WERI-Rb-1 (cell line): Measurements from ENCODE around the gene CRACDL.

ENCODE experiments used
- DNase-seq: peaks from one replicate; pipeline ENCODE4 v3.0.0-alpha.2; 2020
- H3K27ac ChIP-seq: fragments of 250-450 bp; sonication (Bioruptor Pico); 2 replicates; pipeline ENCODE4 v1.5.1; 2020; ENCODE audit warnings: mild to moderate bottlenecking, moderate library complexity
- H3K27me3 ChIP-seq: fragments of 250-450 bp; sonication (Bioruptor Pico); 2 replicates; pipeline ENCODE4 v1.5.1; 2021; ENCODE audit warnings: mild to moderate bottlenecking, low read depth, moderate library complexity; ENCODE audit not compliant: insufficient read depth, severe bottlenecking
- H3K36me3 ChIP-seq: fragments of 250-450 bp; sonication (Bioruptor Pico); 2 replicates; pipeline ENCODE4 v1.5.1; 2020; ENCODE audit warnings: mild to moderate bottlenecking, moderate library complexity
- H3K4me3 ChIP-seq: 2 replicates; pipeline ENCODE4 v1.5.1; 2011; ENCODE audit warnings: low read depth, mild to moderate bottlenecking, control low read depth, low read length
- H3K9me3 ChIP-seq: fragments of 250-450 bp; sonication (Bioruptor Pico); 2 replicates; pipeline ENCODE4 v1.5.1; 2021; ENCODE audit warnings: mild to moderate bottlenecking, moderate library complexity; ENCODE audit not compliant: severe bottlenecking
- TF ChIP-seq, protein P1 (sequence below): IDR thresholded peaks from 2 replicates; pipeline ENCODE4 v1.5.1; 2011; ENCODE audit warnings: low read depth, mild to moderate bottlenecking, control low read depth, inconsistent platforms, low read length

CRACDL gene

DNA sequence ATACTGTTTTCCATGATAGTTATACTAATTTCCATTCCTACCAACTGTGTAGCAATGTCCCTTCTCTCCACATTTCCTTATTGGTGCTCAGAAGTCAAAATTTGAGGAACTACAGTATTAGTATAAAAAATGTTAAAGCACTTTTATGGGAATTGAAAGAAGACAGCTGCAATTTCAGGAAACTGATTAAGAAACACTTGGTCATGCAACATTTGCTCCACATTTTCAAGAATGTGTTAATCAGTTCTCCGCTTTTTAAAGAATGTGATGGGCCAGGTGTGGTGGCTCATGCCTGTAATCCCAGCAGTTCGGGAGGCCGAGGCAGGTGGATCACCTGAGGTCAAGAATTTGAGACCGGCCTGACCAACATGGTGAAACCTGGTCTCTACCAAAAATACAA lies 171.5 kb downstream of the CRACDL start:
- Histone ChIP-seq H3K36me3 (no peaks in the 10 kb centered on the region), H3K9me3 (no peaks in the 10 kb centered on the region), H3K4me3 (no peak overlapping the region), H3K27ac (no peak overlapping the region), H3K27me3 (no peaks in the 10 kb centered on the region)
- DNase-seq, result no peak
- TF ChIP-seq, protein P1, sequence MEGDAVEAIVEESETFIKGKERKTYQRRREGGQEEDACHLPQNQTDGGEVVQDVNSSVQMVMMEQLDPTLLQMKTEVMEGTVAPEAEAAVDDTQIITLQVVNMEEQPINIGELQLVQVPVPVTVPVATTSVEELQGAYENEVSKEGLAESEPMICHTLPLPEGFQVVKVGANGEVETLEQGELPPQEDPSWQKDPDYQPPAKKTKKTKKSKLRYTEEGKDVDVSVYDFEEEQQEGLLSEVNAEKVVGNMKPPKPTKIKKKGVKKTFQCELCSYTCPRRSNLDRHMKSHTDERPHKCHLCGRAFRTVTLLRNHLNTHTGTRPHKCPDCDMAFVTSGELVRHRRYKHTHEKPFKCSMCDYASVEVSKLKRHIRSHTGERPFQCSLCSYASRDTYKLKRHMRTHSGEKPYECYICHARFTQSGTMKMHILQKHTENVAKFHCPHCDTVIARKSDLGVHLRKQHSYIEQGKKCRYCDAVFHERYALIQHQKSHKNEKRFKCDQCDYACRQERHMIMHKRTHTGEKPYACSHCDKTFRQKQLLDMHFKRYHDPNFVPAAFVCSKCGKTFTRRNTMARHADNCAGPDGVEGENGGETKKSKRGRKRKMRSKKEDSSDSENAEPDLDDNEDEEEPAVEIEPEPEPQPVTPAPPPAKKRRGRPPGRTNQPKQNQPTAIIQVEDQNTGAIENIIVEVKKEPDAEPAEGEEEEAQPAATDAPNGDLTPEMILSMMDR, result no peak

DNA sequence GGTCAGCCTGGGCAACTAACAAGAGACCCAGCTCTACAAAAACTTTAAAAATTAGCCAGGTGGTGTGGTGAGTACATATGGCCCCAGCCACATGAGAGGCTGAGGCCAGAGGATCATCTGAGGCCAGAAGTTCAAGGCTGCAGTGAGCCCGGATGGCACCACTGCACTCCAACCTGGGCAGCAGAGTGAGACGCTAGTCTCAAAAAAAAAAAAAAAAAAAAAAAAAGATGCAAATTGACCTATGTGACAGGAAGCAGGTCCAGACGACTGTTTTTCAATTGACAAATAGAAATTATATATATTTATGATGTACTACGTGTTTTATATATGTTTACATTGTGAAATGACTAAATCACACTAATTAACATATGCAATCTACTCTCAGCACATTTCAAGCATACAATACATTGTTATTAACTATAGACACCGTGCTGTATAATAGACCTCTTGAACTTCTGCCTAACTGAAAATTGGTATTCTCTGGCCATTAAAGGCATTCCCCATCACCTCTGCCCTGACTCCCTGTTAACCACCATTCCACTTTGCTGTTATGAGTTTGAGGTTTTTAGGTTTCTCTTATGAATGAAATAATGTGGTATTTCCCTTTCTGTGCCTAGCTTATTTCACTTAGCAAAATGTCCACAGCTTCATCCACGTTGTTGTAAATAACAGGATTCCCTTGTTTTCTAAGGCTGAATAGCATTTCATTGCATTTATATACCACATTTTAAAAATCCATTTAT lies 172.6 kb downstream of the CRACDL start:
- no peaks in the 10 kb centered on the region for H3K36me3 ChIP-seq
- no peak overlapping the region for H3K27ac ChIP-seq
- no peak overlapping the region for H3K4me3 ChIP-seq
- TF ChIP-seq, protein P1, result no peak
- no peaks in the 10 kb centered on the region for H3K9me3 ChIP-seq
- no peak for DNase-seq
- no peaks in the 10 kb centered on the region for H3K27me3 ChIP-seq

DNA sequence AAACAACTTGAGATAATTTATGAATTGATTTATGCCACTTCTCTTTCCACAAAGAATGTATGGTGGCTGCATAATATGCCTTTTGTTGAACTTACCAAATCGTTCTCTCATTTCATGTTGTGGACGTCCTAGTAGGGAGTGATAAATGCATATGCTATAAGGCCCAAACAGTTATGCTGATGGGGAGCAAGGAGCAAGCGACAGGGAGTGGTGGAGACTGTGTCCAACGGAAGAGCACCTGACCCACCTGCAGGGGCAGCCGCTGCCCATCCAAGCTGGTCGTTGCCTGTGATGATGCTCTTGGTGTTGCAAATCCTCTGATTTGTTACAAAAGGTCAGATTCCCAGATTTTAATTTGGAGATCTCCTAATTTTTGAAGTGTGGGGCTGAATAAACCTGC lies 174.1 kb downstream of the CRACDL start:
- DNase-seq, result no peak
- TF ChIP-seq, protein P1, result no peak
- H3K36me3 ChIP-seq, result no peaks in the 10 kb centered on the region
- H3K27me3 ChIP-seq, result no peaks in the 10 kb centered on the region
- no peak overlapping the region for H3K4me3 ChIP-seq
- H3K27ac ChIP-seq, result no peak overlapping the region
- no peaks in the 10 kb centered on the region for H3K9me3 ChIP-seq

DNA sequence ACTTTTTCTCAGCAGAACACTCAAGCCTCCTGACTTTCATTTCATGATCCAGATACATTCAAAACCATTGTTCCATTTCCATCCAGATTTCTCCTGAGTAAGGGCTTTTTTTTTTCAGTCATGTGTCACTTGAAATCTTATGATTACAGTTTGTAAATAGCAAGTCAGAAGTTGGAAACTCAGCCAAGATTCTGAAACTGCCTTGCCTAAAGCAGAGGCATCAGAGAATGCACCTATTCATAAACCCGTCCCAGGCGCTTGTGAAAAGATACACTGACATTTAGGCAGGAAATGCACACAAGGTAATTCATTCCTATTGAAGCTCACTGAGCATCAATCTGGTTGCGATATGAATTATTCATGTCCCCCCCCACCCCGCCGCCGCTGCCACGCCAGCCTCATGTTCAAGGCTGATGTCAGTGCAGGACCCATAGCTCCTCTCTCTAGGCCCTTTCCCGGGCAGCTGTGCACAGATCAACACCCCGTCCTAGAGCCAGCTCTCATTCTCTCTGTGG lies 174.7 kb downstream of the CRACDL start:
- TF ChIP-seq, protein P1, result no peak
- no peaks in the 10 kb centered on the region for H3K27me3 ChIP-seq
- no peaks in the 10 kb centered on the region for H3K9me3 ChIP-seq
- no peak overlapping the region for H3K27ac ChIP-seq
- no peaks in the 10 kb centered on the region for H3K36me3 ChIP-seq
- H3K4me3 ChIP-seq, result no peak overlapping the region
- no peak for DNase-seq

DNA sequence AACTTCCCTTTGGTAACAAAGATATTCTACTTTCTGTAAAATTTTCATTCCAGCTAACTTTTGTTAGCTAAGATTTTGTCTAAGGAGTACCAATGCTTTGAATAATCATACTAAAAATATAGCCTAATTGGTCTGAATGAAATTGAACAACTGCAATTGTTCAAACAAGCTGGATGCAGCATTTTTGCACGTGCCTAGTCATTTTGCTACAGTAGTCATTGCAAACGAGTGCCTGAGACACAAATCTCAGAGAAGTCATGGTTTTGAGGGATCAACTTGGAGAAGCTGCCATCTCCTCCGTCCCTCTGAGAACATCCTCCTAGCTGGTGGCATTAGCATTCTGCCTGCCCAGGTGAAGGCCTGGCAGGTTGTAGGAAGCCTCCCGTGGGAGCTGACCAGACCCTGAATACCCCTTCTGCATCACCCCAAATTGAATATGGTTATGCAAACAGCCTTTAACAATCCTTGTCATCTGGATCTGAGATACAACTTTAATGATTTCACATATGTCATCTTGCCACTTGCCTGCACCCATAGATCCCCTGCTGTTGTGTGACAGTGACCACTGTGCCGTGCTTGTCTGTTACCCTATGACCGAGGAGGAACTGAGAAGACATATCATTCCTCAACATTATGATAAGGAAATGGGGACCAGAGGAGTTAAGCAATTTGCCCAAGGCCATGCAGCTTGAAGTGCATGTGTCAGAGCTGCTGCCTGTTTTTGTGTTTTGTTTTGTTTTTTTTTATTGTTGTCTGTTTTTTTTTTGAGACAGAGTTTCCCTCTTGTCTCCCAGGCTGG lies 176.0 kb downstream of the CRACDL start:
- Histone ChIP-seq H3K9me3 (no peaks in the 10 kb centered on the region), H3K27ac (no peak overlapping the region), H3K27me3 (no peaks in the 10 kb centered on the region), H3K36me3 (no peaks in the 10 kb centered on the region), H3K4me3 (no peak overlapping the region)
- TF ChIP-seq, protein P1, result no peak
- no peak for DNase-seq
